GF-D8 (cell line): ENCODE results near the gene PPP1R3F.
"Not testable (repeated sequence)": the region's sequence is repeated elsewhere in the genome, so short reads cannot be mapped to it uniquely, and the experiment has no call there.

Experiments
- DNase-seq: peaks from one replicate; lab custom pipeline; 2025; lab: John Stamatoyannopoulos, UW

Gene PPP1R3F

GRCh38 chrX:49316085-49316484, 46.5 kb downstream of the PPP1R3F start:
- DNase-seq = no peak

DNA sequence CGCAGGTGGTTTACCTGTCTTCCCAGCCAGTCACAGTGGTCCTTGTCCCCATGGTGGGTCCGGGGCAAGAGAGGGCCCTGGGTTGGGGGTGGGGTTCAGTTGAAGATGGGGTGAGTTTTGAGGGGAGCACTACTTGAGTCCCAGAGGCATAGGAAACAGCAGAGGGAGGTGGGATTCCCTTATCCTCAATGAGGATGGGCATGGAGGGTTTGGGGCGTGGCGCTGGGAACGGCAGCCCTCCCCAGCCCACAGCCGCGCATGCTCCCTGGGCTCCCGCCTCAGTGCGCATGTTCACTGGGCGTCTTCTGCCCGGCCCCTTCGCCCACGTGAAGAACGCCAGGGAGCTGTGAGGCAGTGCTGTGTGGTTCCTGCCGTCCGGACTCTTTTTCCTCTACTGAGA, 52.1 kb downstream of the PPP1R3F start, which contains the start of gene GAGE12J:
TSS of gene GAGE12J (plus strand) at position 301 of the 400 bp plus-strand sequence. CDS start 1,157 bp downstream, outside the sequence.
- not testable (repeated sequence) for DNase-seq

- not testable (repeated sequence) for DNase-seq
These were observed 52.7 kb downstream of the PPP1R3F start for GRCh38 chrX:49322266-49322665.

- not testable (repeated sequence) for DNase-seq
These were observed 54.1 kb downstream of the PPP1R3F start for GRCh38 chrX:49323735-49324134.

- not testable (repeated sequence) for DNase-seq
These were observed 60.8 kb downstream of the PPP1R3F start for GRCh38 chrX:49330421-49330820.

GRCh38 chrX:49331282-49331681, 61.7 kb downstream of the PPP1R3F start, which contains the start of gene GAGE13:
TSS of gene GAGE13 (plus strand) at chrX:49331582. CDS start at chrX:49332738, 1,156 bp downstream.
- DNase-seq = not testable (repeated sequence)

- DNase-seq = not testable (repeated sequence)
These were observed 62.2 kb downstream of the PPP1R3F start for GRCh38 chrX:49331841-49332240.
